HEK293T (cell line): ENCODE data around the gene ATP13A4.

Experiments
- CTCF ChIA-PET: fragments of 350-600 bp; formaldehyde crosslinking; extraction: SDS; loops from one replicate; lab custom pipeline; 2021; ENCODE audit warnings: antibody characterized with exemption, inconsistent platforms; lab: Yijun Ruan, JAX
- POLR2A ChIA-PET: fragments of 350-600 bp; formaldehyde crosslinking; extraction: SDS; loops from one replicate; lab custom pipeline; 2020; ENCODE audit warnings: antibody characterized with exemption, inconsistent platforms; lab: Yijun Ruan, JAX
- DNase-seq: peaks from one replicate; pipeline ENCODE4 v3.0.0; 2012; ENCODE audit warnings: mixed read lengths; ENCODE audit errors: extremely low spot score
- ARNT ChIP-seq: fragments of 450-650 bp; IDR thresholded peaks from 2 replicates; pipeline ENCODE4 v1.6.1; 2017; ENCODE audit warnings: mild to moderate bottlenecking
- BHLHE40 ChIP-seq: fragments of 450-650 bp; IDR thresholded peaks from 2 replicates; pipeline ENCODE4 v1.6.1; 2016; ENCODE audit warnings: mild to moderate bottlenecking, moderate library complexity, borderline replicate concordance
- CTBP1 ChIP-seq: fragments of 450-650 bp; IDR thresholded peaks from 2 replicates; pipeline ENCODE4 v1.6.1; 2016; ENCODE audit warnings: borderline replicate concordance
- ELF4 ChIP-seq: fragments of 450-650 bp; IDR thresholded peaks from 2 replicates; pipeline ENCODE4 v1.6.1; 2017; ENCODE audit warnings: antibody characterized with exemption
- FOXA1 ChIP-seq: fragments of 450-650 bp; IDR thresholded peaks from 2 replicates; pipeline ENCODE4 v1.6.1; 2016; ENCODE audit warnings: mild to moderate bottlenecking
- FOXK2 ChIP-seq: fragments of 450-650 bp; IDR thresholded peaks from 2 replicates; pipeline ENCODE4 v1.6.1; 2016; ENCODE audit warnings: mild to moderate bottlenecking
- FOXM1 ChIP-seq: fragments of 450-650 bp; IDR thresholded peaks from 2 replicates; pipeline ENCODE4 v1.6.1; 2017; ENCODE audit warnings: mild to moderate bottlenecking, borderline replicate concordance
- HDGF ChIP-seq: fragments of 450-650 bp; IDR thresholded peaks from 2 replicates; pipeline ENCODE4 v1.6.1; 2017; ENCODE audit warnings: antibody characterized with exemption, borderline replicate concordance
- L3MBTL2 ChIP-seq: fragments of 450-650 bp; conservative IDR thresholded peaks from 2 replicates; pipeline ENCODE4 v1.6.1; 2016; ENCODE audit warnings: mild to moderate bottlenecking
- LEF1 ChIP-seq: fragments of 450-650 bp; IDR thresholded peaks from 2 replicates; pipeline ENCODE4 v1.6.1; 2017; ENCODE audit warnings: mild to moderate bottlenecking, borderline replicate concordance
- NFRKB ChIP-seq: fragments of 450-650 bp; IDR thresholded peaks from 2 replicates; pipeline ENCODE4 v1.6.1; 2016; ENCODE audit warnings: mild to moderate bottlenecking, moderate library complexity
- PKNOX1 ChIP-seq: fragments of 450-650 bp; IDR thresholded peaks from 2 replicates; pipeline ENCODE4 v1.6.1; 2016
- SP1 ChIP-seq: fragments of 450-650 bp; IDR thresholded peaks from 2 replicates; pipeline ENCODE4 v1.6.1; 2017
- SUZ12 ChIP-seq: fragments of 450-650 bp; IDR thresholded peaks from 2 replicates; pipeline ENCODE4 v1.6.1; 2016; ENCODE audit warnings: mild to moderate bottlenecking
- TARDBP ChIP-seq: fragments of 450-650 bp; IDR thresholded peaks from 2 replicates; pipeline ENCODE4 v1.6.1; 2016
- ZNF384 ChIP-seq: fragments of 450-650 bp; IDR thresholded peaks from 2 replicates; pipeline ENCODE4 v1.6.1; 2016

The ATP13A4 gene

GRCh38 chr3:193387596-193387995 is 167.1 kb downstream of the ATP13A4 start:
- TF ChIP-seq FOXA1, result no peak
- no peak for TF ChIP-seq FOXK2
- TF ChIP-seq NFRKB, result no peak
- TF ChIP-seq LEF1, result no peak
- no peak for TF ChIP-seq ARNT
- no peak for TF ChIP-seq ZNF384
- TF ChIP-seq HDGF, result no peak
- no peak for TF ChIP-seq SUZ12
- no peak for TF ChIP-seq TARDBP
- no peak for TF ChIP-seq BHLHE40
- TF ChIP-seq PKNOX1, result no peak
- TF ChIP-seq ELF4, result no peak
- TF ChIP-seq CTBP1, result no peak
- no peak for TF ChIP-seq SP1
- DNase-seq, result no peak
- POLR2A ChIA-PET, result no interaction called here
- CTCF ChIA-PET, result no interaction called here

- ChIA-PET POLR2A (no interaction called here), CTCF (no interaction called here)
- DNase-seq, result no peak
- TF ChIP-seq LEF1, result no peak
- no peak for TF ChIP-seq ZNF384
- no peak for TF ChIP-seq L3MBTL2
- no peak for TF ChIP-seq NFRKB
Measured at GRCh38 chr3:193378706-193379105, 176.0 kb downstream of the ATP13A4 start, which contains the start of gene ATP13A5. Gene ATP13A5, minus strand, starts transcription at chr3:193378753. Its CDS starts 28 bp downstream, at chr3:193378725.

GRCh38 chr3:193377591-193377990 is 177.1 kb downstream of the ATP13A4 start:
- ChIA-PET CTCF (no interaction called here), POLR2A (no interaction called here)
- TF ChIP-seq ARNT (no peak), ELF4 (no peak), TARDBP (no peak), L3MBTL2 (no peak), SUZ12 (no peak), HDGF (no peak), BHLHE40 (no peak), FOXA1 (no peak), ZNF384 (no peak), NFRKB (no peak), FOXM1 (no peak), LEF1 (no peak), CTBP1 (no peak), FOXK2 (no peak), SP1 (no peak), PKNOX1 (no peak)
- no peak for DNase-seq

- POLR2A ChIA-PET, result no interaction called here
- TF ChIP-seq ZNF384 (no peak), FOXA1 (no peak), FOXM1 (no peak), L3MBTL2 (no peak), SUZ12 (no peak), FOXK2 (no peak), BHLHE40 (no peak), HDGF (no peak), PKNOX1 (no peak), LEF1 (no peak), ELF4 (no peak), ARNT (no peak), CTBP1 (no peak), SP1 (no peak), TARDBP (no peak), NFRKB (no peak)
- CTCF ChIA-PET, result no interaction called here
- no peak for DNase-seq
Measured at GRCh38 chr3:193375614-193376013, 179.1 kb downstream of the ATP13A4 start.

- ChIA-PET CTCF (no interaction called here), POLR2A (no interaction called here)
- TF ChIP-seq NFRKB (no peak), FOXK2 (no peak), BHLHE40 (no peak), SUZ12 (no peak), ZNF384 (no peak), CTBP1 (no peak), TARDBP (no peak), FOXM1 (no peak), ARNT (no peak), L3MBTL2 (no peak), FOXA1 (no peak), LEF1 (no peak), HDGF (no peak), SP1 (no peak)
- DNase-seq, result no peak
Measured at GRCh38 chr3:193372783-193373182, 181.9 kb downstream of the ATP13A4 start.

GRCh38 chr3:193367868-193368267 is 186.8 kb downstream of the ATP13A4 start:
- POLR2A ChIA-PET, result no interaction called here
- DNase-seq, result no peak
- CTCF ChIA-PET, result no interaction called here
- TF ChIP-seq FOXK2 (no peak), HDGF (no peak), FOXA1 (no peak), CTBP1 (no peak), NFRKB (no peak), SP1 (no peak), ZNF384 (no peak), ELF4 (no peak), BHLHE40 (no peak), FOXM1 (no peak), ARNT (no peak), TARDBP (no peak), SUZ12 (no peak), PKNOX1 (no peak), LEF1 (no peak), L3MBTL2 (no peak)
